GM19397 (cell line): ENCODE data around the gene CCDC148.
"Not testable (repeated sequence)": the region's sequence is repeated elsewhere in the genome, so short reads cannot be mapped to it uniquely, and the experiment has no call there.

Source experiments
- ATAC-seq: cut with Tn5 transposase; IDR thresholded peaks from one replicate; pipeline ENCODE4 v1.9.1; 2021; ENCODE audit warnings: mild to moderate bottlenecking, moderate library complexity; ENCODE audit not compliant: unreplicated experiment

CCDC148 gene

DNA sequence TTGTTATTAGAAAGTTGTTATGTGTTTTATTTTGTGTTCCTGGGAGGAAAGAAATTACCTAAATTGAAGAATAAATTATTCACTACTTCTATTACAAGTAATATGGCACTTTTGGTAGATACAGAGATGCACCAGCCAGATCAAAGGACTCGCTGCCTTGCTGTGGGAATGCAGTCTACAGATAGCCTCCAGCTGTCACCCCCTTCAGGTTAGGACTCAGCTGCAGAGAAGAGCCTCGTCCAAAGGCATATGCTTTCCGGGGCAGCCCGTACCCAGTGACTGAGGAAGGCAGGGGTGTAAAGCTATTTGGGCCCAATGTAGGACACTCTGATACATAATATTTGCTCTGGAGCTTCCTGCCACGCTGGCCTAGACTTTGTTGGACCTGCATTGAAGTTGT lies 90.2 kb downstream of the CCDC148 start:
- ATAC-seq: no peak

DNA sequence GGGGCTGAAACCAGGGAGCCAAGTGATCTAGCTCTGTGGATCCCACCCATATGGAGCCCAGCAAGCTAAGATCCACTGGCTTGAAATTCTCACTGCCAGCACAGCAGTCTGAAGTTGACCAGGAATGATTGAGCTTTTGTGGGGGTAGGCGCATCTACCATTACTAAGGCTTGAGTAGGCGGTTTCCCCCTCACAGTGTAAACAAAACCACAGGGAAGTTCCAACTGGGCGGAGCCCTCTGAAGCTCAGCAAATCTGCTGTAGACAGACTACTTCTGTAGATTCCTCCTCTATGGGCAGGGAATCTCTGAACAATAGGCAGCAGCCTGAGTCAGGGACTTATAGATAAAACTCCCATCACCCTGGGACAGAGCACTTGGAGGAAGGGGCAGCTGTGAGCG lies 96.7 kb downstream of the CCDC148 start:
- ATAC-seq: no peak

DNA sequence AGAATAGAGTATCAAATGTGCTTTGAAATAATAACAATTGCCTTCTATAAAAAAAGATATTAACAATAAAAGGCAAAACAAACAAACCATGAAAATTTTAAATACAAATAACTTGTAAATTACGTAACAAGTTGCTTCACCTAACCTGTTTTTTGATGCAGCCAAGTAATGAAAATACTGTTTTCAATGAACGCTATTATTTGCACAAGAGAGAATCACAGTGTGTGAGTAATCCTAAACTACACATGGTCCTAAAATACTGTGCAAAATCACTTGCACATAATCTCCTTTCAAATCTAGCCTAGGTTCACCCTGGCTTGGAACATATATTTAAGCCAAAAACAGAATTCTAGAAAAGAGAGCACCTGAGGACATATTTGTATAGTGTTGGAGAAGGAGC lies 98.9 kb downstream of the CCDC148 start:
- ATAC-seq: no peak

DNA sequence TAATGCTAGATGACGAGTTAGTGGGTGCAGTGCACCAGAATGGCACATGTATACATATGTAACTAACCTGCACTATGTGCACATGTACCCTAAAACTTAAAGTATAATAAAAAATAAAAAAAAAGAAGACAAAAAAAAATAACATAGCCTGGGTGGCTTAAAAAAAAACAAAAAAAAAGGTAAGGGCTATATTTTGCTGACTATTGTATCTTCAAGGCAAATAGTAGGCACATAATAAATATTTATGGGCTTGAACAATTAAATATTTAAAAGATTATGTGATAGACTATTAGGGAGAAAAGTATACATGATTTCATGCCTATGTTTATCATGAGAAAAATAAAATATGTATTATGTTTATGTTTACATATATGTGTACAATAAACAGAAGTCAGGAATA lies 99.4 kb downstream of the CCDC148 start:
- no peak for ATAC-seq

DNA sequence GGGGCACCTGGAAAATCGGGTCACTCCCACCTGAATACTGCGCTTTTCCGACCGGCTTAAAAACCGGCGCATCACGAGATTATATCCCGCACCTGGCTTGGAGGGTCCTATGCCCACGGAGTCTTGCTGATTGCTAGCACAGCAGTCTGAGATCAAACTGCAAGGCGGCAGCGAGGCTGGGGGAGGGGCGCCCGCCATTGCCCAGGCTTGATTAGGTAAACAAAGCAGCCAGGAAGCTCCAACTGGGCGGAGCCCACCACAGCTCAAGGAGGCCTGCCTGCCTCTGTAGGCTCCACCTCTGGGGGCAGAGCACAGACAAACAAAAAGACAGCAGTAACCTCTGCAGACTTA lies 105.1 kb downstream of the CCDC148 start:
- ATAC-seq: not testable (repeated sequence)

DNA sequence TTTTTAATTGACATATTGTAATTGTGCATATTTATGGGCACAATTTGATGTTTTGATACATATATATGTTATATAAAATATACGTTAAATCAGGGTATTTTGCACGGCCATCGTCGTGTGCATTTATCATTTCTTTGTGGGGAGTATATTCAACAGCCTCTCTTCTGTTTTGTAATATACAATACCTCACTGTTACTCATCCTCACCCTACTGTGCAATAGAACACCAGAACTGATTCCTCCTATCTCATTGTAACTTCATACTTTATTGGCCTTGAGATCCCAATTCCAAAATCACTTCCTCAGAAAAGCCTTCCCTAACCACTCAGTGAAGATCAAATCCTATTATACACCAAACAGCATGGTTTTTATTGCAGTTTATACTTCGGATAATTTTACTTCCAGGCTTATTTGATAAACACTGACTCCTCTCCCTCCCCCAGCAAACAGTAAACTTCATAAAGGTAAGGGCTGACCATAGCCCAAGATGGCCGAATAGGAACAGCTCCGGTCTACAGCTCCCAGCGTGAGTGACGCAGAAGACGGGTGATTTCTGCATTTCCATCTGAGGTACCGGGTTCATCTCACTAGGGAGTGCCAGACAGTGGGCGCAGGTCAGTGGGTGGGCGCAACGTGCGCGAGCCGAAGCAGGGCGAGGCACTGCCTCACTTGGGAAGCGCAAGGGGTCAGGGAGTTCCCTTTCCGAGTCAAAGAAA lies 105.6 kb downstream of the CCDC148 start:
- ATAC-seq: not testable (repeated sequence)

DNA sequence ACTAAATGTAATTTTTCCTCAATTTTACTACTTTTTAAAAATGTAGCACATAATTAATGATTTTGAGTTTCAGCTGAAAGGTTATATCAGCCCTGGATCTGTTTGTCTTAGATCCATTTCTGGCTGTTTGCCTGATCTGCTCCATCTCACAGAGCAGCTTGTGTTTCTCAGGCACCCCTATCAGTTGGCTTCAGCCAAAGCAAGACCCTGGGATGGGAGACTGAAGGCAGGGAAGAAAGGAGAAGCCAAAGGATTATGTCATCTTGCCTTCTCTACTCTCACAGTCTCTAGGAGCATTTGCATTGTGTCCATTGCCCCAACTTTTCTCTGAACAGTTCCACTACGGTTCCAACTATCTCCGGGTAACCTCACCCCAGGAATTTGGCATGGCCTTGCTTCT lies 110.5 kb downstream of the CCDC148 start:
- ATAC-seq: no peak

DNA sequence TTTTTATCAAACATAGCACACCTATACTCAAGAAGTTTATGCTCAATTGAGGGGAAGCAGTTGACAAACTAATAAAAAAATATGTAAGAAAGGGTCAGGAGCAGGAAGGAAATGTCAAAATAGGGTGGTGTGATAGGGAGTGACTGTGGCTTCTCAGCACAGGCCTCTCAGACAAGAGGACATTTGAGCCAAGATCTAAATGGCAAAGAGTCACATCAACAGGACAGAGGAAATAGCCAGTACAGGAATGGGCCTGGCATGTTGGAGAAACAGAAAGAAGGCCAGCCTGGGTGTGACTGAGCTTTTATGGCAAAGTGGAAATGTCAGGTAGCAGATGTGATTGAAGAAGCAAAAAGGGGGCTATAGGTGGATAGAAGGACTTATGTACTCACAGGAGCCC lies 117.0 kb downstream of the CCDC148 start:
- no peak for ATAC-seq

DNA sequence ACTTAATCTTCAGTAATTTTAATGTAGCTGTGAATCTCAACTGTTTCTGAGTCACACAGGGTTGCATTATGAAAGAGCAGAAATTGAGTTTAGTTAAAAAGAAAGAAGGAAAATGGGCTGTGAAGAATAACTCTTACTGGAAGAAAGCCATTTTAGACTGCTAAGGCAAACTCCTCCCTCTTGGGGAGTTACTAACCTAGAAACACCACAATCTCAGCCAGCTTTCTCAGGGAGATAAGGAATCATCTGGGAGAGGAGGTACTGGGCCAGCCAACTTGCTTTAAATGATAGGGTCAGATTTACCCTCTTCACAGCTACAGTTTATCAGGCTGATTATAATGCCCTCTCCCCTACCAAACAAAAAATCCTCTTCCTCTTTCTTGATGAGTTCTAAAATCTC lies 119.5 kb downstream of the CCDC148 start:
- no peak for ATAC-seq

DNA sequence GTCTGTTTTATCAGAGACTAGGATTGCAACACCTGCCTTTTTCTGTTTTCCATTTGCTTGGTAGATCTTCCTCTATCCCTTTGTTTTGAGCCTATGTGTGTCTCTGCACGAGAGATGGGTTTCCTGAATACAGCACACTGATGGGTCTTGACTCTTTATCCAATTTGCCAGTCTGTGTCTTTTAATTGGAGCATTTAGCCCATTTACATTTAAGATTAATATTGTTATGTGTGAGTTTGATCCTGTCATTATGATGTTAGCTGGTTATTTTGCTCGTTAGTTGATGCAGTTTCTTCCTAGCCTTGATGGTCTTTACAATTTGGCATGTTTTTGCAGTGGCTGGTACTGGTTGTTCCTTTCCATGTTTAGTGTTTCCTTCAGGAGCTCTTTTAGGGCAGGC lies 124.8 kb downstream of the CCDC148 start:
- ATAC-seq: not testable (repeated sequence)

DNA sequence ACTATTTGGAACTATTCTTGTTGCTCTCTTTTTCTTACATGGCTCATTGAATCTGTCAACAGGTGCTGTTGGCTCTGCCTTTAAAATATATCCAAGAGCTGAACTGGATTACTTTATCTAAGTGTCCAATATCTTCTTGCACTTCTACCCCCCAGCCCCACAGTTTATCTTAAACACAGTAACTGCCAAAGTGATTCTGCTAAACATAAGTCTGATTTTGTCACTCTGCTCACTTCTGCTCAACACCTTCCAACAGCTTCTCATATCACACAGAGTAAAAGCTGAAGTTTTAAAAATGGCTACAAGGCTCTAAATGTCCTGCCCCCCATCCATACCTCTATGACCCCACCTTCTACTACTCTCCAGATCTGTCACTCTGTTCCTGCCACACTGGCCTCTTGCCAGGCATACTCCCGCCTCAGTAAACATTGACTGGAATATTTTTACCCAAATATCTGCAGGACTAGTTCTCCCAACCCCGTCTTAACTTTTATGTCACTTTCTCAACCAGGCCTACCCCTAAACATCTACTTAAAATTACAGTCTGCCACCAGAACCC lies 130.7 kb downstream of the CCDC148 start:
- no peak for ATAC-seq

DNA sequence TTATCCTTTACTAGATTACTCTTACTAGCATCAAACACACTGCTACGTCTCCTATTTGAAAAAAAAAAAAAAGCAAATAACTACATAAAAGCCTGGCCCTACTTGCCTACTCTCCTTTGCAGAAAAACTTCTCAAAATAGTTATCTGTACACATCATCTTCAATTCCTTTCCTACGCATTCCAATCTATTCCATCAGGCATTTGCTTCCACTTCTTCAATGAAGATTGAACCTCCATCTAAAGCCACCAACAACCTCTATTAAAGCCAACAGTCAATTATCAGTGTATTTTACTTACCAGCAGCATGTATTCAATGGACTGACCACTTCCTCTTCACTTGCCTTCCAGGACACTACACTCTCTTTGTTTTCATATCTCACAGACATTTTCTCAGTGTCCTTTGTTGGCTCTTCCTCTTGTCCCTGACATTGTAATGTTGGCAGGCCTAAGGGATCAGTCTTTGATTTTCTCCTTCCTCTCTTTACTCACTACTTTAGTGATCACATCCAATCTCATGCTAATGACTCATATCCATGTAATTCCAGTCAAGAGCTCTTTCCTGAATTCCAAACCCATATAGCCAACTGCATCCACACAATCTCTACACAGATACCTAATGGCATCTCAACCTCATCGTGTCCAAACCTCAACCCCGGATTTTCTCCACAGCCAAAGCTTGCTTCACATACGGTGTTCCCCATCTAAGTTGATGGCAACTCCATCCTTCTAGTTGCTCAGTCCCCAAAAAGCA lies 131.3 kb downstream of the CCDC148 start:
- no peak for ATAC-seq

DNA sequence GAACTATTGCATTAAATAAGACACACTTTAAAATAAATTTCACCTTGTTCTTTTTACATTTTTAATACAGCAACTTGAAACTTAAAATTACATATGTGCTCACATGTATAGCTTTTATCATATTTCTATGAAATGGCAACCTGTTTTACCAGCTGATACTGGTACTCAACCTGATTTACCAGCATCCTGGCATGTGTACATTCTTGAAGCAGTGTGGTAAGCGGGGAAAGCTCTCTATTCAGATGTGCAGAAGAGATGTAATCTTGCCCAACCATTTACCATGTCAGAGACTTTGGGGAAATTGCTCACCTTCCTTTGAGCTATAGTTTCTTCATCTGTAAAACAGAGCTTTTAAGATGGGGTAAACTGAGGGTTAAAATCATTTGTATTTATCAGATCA lies 133.2 kb downstream of the CCDC148 start:
- ATAC-seq: no peak

DNA sequence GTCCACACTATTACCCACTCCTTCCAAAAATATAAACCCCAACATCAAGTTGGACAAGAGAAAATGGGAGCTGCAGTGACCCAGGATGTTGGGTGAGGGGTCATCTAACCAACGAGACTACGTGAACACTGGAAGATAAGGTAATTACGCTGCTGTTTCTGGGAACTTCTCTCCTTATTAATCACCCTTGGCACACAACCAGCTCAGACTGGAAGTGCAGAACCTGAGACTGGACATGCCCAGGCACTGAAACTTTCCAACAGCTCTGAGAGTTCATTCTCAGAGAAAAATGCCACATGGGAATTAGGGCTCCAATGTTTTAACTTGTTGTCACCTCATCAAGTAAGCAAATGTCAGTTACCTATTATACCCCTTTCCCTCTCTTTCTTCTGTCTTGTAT lies 135.3 kb downstream of the CCDC148 start:
- no peak for ATAC-seq

DNA sequence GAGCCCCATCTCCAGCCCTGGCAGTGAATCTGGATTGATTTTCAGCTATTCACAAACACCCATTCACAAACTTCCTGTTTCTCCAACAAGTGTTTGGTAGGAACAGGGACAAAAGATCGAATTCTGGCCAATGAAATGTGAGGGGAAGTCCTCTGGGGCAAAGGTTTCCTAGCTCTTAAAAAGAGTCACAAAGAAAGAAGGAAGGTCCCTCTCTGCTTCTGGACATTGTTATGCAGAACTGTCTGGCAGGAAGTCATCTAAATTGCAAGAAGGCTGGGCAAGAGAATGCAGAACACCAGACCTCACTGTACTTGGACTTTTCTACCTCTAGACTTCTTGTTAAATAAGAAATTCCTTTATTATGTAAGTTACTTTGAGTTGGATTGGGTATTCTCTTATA lies 137.3 kb downstream of the CCDC148 start:
- ATAC-seq: no peak

DNA sequence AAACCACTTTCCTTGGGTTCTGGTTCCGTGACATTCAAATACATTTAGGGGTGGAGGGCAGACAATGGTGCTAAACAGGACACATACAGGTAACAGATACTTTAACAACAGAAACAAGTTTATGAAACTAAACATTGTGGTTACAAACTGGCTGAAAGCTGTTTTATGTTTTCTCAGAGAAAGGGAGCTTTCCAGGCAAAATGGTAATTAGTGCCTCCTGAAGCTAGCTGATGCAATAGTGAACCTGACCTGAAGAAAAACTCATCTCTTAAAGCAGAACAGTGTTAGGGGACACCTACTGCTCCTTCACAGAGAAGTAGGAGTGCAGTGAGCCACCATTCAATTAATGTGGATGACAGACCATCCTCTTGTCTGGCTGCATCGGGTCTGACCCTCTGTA lies 138.9 kb downstream of the CCDC148 start:
- ATAC-seq: no peak

DNA sequence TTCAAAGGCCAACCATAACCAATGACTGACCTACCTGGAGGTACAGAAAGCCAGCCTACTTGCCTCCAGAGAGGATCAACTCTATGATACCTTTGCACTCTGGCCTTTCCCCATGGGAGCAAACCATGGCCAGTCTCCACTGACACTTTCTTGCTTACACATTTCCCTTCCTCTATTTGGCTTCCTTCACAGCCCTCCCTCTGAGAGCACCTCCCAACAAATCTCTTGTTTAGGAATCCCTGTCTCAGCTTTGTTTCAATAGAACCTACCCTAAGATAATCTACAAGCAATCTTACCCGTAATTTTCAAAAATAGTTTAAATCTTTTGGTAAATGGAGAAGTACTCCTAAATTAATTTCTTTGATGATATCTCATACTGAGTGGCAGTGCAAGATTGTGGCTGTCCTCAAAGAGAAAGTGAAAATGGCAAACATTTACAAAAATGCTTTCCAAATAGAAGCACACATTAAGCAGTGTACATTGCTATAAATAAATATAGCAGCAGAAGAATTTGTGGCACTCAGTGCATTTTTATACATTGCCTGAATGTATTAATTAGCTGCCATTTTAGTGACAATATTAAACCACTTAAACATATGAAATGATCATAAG lies 140.6 kb downstream of the CCDC148 start:
- no peak for ATAC-seq

DNA sequence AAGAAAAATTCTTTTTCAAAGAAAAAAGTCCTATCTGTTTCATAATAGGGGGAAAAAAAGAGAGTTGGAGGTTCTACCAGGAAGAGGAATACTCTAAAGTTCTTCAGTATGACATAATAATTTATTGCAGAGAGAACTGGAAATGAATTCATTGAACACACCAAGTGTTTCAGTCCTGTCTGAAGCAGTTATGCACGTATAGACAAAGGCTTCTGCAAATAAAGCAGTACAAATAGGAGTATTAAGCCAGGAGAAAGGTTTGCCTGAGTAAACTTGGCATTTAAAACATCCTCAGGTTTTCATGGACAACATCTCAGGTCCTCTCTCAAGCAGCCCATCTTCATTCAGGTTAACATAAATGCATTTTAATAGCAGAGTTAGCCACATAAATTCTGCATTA lies 141.6 kb downstream of the CCDC148 start:
- no peak for ATAC-seq

DNA sequence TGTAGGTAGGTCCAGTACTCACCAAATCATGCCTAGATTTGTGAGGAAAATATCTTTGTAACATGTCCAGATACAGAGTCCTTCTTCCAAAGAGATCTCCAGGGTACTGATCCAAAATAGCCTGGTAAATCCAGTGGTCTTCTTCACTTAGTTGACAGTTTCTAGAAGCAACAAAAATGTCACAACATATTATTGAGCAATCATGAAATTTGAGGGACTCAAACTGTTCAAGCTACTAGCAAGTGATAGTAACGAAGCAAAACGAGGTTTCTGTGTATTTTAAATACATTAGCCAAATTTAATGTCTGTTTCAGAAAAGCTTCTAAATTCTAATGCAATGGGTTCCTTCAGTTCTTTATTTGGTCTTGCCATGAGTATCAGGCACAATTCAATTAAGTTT lies 142.8 kb downstream of the CCDC148 start:
- ATAC-seq: no peak

DNA sequence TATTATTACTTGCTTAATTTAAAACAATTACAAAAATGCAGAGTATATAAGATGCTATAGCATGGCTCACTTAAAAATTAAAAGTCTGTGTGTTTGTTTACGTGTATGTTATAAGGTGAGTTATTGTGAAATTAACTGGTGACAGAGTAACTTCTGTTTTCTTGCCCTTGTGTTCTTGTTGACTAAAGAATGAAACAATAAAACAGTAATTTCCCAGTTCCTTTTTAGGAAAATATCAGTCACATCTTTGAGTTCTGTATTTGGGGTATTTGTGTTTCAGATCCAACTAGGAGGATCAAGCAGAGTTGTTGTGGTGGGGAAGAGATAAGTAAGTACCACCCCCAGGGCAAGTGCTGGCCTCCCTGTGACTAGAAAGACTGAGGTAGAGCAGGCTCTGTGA lies 143.6 kb downstream of the CCDC148 start:
- no peak for ATAC-seq

DNA sequence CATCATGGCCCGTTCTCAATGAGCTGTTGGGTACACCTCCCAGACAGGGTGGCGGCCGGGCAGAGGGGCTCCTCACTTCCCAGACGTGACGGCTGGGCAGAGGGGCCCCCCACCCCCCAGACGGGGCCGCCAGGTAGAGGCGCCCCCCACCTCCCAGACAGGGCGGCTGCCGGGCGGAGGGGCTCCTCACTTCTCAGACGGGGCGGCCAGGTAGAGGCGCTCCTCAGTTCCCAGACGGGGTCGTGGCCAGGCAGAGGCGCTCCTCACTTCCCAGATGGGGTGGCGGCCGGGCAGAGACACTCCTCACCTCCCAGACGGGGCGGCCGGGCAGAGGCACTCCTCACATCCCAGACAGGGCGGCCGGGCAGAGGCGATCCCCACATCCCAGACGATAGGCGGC lies 146.1 kb downstream of the CCDC148 start:
- not testable (repeated sequence) for ATAC-seq

DNA sequence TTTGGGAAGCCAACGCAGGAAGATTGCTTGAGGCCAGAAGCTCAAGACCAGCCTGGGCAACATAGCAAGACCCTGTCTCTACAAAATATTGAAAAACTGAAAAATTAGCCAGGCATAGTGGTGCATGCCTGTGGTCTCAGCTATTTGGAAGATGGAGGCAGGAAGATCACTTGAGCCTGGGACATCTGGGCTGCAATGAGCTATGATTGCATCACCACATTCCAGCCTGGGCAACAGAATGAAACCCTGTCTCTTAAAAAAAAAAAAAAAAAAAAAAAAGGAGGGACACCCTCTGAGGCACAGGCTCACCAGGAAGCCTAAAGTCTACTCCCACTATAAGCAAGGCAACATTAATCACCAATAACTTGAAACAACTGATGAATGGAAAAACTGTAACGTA lies 151.1 kb downstream of the CCDC148 start:
- no peak for ATAC-seq
